Measurements from ENCODE around the gene DOCK8. TPM values are rescaled to one million over a fixed set of nuclear protein-coding genes. Genes with fewer than 3 reads are reported as not detected.

The DOCK8 gene
- total RNA-seq, 6 experiments from 2014 or later = 0.05 to 0.34 (median 0.20) TPM

DNA sequence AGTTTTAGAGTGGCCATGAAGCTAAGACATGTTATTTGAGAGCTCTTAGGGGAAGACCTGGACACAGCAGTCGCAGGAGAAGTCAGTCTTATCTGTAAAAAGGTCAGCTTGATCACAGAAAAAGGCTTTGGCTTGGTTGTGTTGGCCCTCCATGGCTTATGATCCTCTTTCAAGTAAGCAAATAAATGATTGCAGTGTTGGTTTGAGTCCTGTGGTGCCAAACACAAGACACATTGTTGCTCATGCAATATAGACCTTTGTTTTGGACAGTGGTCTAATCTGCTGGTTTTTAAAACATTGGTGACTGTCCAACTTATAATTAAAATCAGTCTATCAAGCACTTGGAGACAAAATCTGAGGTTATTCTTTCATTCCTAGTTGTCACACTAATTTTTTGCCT is 54.0 kb downstream of the DOCK8 start:
- no peaks in the 10 kb centered on the region for H3K9me3 Mint-ChIP-seq
- H3K27ac Mint-ChIP-seq = no peak overlapping the region
- no peak overlapping the region for H3K4me3 Mint-ChIP-seq
- H3K27me3 Mint-ChIP-seq (ENCODE audit: insufficient read depth) = peaks cover 2% of the 10 kb centered on the region; the same call in 1 of the 2 replicates
- TF ChIP-seq, protein P1, sequence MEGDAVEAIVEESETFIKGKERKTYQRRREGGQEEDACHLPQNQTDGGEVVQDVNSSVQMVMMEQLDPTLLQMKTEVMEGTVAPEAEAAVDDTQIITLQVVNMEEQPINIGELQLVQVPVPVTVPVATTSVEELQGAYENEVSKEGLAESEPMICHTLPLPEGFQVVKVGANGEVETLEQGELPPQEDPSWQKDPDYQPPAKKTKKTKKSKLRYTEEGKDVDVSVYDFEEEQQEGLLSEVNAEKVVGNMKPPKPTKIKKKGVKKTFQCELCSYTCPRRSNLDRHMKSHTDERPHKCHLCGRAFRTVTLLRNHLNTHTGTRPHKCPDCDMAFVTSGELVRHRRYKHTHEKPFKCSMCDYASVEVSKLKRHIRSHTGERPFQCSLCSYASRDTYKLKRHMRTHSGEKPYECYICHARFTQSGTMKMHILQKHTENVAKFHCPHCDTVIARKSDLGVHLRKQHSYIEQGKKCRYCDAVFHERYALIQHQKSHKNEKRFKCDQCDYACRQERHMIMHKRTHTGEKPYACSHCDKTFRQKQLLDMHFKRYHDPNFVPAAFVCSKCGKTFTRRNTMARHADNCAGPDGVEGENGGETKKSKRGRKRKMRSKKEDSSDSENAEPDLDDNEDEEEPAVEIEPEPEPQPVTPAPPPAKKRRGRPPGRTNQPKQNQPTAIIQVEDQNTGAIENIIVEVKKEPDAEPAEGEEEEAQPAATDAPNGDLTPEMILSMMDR (IDR thresholded peaks at IDR 0.05) = no peak
- H3K4me1 Mint-ChIP-seq (ENCODE audit: low read depth) = no peaks in the 10 kb centered on the region
- H3K36me3 Mint-ChIP-seq (ENCODE audit: low read depth) = no peaks in the 10 kb centered on the region
- DNase-seq = no peak

DNA sequence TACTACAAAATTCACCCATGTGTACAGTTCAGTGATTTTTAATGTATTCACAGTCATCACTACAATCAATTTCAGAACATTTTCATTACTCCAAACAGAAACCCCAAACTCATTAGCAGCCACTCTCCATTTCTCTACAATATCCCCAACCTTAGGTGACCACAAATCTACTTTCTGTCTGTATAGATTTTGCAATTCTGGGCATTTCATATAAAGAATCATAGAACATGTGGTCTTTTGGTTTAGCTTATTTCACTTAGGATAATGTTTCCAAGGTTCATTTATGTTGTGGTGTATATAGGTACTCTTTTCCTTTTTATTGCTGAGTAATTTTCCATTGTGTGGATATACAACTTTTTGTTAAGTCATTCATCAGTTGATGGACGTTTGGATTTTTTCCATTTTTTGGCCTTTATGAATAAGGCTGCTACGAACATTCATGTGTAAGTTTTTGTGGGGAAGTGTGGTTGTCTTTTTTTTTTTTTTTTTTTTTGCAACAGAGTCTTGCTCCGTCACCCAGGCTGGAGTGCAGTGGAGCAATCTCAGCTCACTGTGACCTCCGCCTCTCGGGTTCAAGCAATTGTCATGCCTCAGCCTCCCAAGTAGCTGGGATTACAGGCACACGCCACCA is 54.5 kb downstream of the DOCK8 start:
- H3K36me3 Mint-ChIP-seq (ENCODE audit: low read depth) = no peaks in the 10 kb centered on the region
- no peaks in the 10 kb centered on the region for H3K4me1 Mint-ChIP-seq (ENCODE audit: low read depth)
- no peak overlapping the region for H3K27ac Mint-ChIP-seq
- no peaks in the 10 kb centered on the region for H3K9me3 Mint-ChIP-seq
- no peak for DNase-seq
- H3K4me3 Mint-ChIP-seq = no peak overlapping the region
- peaks cover 2% of the 10 kb centered on the region; the same call in 1 of the 2 replicates for H3K27me3 Mint-ChIP-seq (ENCODE audit: insufficient read depth)
- TF ChIP-seq, protein P1 (IDR thresholded peaks at IDR 0.05) = no peak

DNA sequence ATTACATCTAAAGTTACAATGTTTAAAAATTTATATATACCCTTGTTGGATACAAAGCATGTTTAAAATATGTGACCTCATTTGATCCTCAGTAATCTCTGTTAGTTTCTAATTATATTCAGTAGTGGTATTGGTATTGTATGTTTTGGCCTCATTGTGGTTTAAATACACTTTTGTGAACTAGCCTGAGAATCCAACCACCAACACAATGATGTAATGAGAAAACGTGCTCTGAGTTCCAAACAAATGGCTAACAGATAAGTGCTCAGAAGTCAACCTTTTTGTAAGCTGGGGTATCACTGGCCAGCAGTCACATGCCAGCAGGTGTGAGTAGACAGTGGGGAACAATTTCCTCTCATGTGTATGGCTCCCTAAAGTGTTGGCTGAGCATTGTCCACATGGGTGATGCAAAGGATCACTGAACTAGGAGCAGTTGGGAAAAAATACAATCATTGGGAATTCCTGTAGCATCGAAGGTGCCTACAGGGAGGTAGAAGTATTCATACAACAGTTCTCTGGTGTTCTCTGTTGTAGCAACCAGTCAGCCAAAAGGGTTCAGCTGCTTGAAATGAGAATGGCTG is 56.1 kb downstream of the DOCK8 start:
- TF ChIP-seq, protein P1 (IDR thresholded peaks at IDR 0.05) = no peak
- Mint-ChIP-seq H3K27me3 (ENCODE audit: insufficient read depth) (peaks cover 2% of the 10 kb centered on the region; the same call in 1 of the 2 replicates), H3K9me3 (no peaks in the 10 kb centered on the region), H3K27ac (no peak overlapping the region), H3K4me3 (no peak overlapping the region), H3K4me1 (ENCODE audit: low read depth) (no peaks in the 10 kb centered on the region), H3K36me3 (ENCODE audit: low read depth) (no peaks in the 10 kb centered on the region)
- no peak for DNase-seq

DNA sequence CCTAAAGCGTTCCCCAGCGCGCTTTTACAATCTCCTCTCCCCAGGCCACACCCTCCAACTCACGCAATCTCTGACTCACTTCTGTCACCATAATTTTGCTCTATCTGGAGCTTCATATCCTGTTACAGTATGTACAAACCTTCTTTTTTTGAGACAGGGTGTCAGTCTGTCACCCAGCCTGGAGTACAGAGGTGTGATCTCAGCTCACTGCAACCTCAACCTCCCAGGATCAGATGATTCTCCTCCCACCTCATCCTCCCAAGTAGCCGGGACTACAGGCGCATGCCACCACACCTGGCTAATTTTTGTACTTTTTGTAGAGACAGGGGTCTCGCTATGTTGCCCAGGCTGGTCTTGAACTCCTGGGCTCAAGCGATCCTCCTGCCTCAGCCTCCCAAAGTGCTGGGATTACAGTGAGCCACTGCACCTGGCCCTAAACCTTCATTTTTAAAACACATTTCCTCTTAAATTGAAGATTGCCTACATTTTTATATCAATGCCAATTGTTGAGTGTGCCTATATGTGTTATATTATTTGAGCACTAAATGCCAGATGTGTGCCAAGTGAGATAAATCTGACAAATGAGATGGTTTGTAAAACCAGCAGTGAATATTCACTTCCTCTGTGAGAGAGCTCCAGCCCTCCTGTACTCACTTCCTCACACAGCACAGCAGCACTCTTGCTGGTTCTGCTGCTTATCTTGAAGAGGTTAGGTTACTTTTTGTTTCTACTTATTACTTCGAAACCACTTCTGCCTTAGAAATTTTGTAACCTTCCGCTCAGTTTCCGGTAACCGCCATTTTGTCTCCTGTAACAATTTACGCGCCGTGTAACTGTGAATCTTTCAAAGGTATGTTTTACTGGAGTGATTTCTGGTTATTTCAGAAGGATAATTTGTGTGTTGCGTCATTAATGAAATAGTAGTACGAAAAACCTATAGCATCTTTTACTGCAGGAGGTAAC is 57.9 kb downstream of the DOCK8 start:
- Mint-ChIP-seq H3K9me3 (no peaks in the 10 kb centered on the region), H3K36me3 (ENCODE audit: low read depth) (no peaks in the 10 kb centered on the region), H3K4me1 (ENCODE audit: low read depth) (no peaks in the 10 kb centered on the region), H3K27ac (no peak overlapping the region), H3K4me3 (no peak overlapping the region), H3K27me3 (ENCODE audit: insufficient read depth) (no peaks in the 10 kb centered on the region; the same call in 1 of the 2 replicates)
- DNase-seq = no peak
- TF ChIP-seq, protein P1 (IDR thresholded peaks at IDR 0.05) = no peak

DNA sequence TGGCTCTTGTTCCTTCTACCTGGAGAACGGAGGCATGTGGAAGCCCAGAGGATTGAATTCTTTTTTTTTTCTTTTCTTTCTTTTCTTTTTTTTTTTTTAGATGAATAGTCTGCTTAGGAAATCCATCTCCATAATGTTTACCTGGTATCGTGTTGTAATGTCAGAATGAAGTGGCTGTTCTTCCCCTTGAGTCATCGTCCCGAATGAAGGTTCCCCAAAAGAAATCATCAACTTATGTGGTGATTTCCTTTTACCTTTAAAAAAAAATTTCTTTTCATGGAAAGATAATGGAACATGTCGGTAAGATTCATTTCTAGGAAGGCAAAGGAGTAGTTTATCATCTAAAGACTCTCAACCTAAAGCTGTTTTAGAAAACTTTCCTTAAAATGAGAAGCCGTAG is 59.7 kb downstream of the DOCK8 start:
- H3K4me1 Mint-ChIP-seq (ENCODE audit: low read depth) = no peaks in the 10 kb centered on the region
- TF ChIP-seq, protein P1 (IDR thresholded peaks at IDR 0.05) = no peak
- no peak overlapping the region for H3K4me3 Mint-ChIP-seq
- H3K36me3 Mint-ChIP-seq (ENCODE audit: low read depth) = no peaks in the 10 kb centered on the region
- no peaks in the 10 kb centered on the region for H3K9me3 Mint-ChIP-seq
- H3K27me3 Mint-ChIP-seq (ENCODE audit: insufficient read depth) = no peaks in the 10 kb centered on the region; the same call in 1 of the 2 replicates
- no peak for DNase-seq
- H3K27ac Mint-ChIP-seq = no peak overlapping the region

Measured in HFFc6 (cell line).